Stimulated activated CD4-positive, alpha-beta T cell treated with anti-CD3 and anti-CD28 coated beads, TNF-alpha, amount 100 ng/mL, for 24 hours (primary cell): ENCODE results near the gene SEMA6A.

Experiments
- DNase-seq, 3 experiments: peaks; one replicate each; pipeline ENCODE4 v3.0.0-alpha.2; 2020; ENCODE audit warnings: low read depth in 3 of 3

The SEMA6A gene

DNA sequence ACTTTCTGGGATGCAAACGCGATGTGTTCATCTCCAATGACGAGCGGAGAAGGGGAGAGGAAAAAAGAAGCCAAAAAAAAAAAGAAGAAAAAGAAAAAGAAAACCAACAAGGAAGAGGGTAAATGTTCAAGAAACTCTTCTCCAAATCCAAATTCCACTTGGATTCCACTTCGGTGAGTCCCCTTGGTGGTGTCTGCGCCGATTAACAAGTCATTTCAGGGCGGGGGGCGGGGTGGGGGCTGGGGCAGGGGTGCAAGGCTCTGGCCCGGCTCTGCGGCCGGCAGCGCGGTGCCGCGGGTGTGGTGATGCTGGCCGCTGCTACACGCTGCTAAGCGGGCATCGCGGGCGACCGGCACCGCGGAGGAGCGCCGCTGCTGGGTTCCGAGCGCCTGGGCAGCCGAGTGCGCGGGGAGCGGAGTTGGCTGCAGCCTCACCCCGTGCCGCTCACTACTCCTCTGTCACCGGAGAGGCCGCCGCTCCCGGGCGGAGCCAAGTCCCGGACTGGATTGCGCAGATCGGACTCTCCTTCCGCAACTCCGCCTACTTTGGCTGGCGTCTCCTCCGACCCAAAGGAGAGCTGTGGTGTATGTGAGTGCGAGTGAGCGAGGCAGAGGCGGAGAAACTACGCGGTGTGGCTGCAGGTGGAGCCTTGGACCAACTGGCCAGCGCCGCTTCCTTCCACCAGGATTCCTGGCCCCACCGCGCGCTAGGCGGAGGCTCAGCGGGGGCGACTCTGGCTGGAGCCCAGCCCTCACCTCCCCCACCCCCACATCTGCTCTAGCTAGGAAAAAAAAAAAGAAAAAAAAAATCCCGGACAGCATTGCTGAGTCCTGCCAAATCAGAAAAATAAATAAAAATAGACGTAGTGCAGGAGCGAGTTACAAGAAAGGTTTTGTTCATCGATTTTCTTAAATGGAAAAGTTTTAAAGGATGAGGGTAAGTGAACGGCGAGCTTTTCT is at the start of gene SEMA6A:
SEMA6A (minus strand) TSS at position 457 of the 959 bp plus-strand sequence. CDS start 69,879 bp downstream, outside the sequence.
- DNase-seq = peak; percentile 9 to 74 (median 29)

DNA sequence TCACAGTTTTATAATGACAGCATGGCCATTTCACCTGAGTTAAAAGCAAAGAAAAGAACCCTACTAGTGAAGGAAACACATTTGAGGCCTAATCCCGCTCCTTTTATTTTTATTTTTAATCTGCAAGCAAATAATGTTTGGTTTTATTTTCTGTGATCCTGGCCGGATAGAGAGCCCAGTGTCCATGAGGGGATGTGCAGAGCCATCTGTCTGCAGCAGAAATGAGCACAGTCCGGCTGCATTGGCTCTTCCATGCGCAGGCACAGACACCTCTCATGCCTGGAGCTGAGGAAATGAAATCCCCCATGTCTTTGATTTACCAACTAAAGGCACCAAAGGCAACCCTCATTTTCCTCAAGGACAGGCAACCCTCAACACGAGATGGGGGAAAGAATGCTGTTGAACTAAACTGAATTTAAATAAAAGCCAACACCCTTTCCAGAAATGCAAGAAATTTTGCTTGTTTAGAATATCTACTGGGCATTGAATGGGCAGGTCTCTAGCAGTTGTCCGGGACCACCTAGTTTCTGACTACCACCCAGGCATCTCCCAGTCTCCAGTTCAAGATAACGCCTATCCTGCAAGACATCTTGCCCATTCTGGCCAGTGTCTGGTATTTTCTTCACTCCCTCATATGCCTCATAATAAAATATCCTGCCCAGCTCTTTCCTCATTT is 47.9 kb upstream of the SEMA6A start:
- DNase-seq = no peak

DNA sequence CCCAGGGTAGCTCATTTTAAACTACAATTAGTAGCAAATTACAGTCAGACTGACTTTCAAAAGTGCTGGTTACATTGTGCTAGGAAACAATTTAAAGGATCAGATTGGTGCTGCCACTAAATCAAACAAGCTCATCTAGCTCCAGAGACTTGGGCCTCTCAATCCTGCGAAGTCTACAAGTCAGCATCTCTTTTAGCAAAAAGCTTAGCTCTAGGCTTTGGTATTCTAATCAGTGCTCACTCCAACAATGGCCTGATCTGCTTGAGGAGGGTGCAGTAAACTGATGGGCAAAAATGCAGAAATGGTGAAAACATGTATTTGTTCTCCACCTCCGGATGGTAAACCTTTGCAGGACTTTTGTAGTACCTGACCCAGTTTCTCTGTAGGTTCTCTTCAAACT is 47.0 kb upstream of the SEMA6A start:
- DNase-seq = no peak

DNA sequence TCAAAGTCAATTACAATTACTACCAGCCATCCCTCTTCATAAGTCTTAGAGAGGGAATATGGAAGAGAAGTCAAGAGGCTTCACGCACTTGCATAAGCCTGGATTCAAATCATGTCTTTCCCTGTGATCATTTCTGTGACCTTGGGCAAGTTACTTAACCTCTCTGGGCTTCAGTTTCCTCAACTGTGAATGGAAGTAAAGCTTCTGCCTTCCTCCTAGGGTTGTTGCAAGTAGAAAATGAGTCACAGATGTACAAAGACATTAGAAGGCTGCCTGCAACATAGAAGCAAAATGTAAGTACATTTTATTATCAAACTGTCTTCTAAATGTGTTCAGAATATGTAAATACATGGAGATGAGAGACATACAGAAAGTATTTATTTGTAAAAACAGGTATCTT is 42.3 kb upstream of the SEMA6A start:
- no peak for DNase-seq

- no peak for DNase-seq
Measured at GRCh38 chr5:116614603-116614920, 39.9 kb upstream of the SEMA6A start.

DNA sequence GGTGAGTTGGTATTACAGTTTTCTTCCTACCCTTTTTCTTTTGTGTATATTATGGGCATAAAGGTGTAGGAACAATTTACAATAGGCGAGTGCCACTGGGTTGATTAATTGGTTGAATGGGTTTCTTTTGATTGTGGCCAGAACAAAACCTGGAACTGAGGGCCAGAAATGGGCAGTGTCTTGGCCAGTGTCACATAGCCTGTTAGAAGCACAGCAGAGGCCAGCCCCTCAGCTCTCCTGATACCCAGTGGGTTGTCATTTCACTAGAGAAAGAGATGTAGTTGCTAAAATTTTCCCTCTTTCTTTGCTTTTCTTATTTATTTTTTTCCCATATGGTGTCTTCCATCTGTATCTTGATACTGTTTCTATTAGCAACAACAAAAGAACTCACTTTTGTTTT is 38.8 kb upstream of the SEMA6A start:
- DNase-seq = no peak

DNA sequence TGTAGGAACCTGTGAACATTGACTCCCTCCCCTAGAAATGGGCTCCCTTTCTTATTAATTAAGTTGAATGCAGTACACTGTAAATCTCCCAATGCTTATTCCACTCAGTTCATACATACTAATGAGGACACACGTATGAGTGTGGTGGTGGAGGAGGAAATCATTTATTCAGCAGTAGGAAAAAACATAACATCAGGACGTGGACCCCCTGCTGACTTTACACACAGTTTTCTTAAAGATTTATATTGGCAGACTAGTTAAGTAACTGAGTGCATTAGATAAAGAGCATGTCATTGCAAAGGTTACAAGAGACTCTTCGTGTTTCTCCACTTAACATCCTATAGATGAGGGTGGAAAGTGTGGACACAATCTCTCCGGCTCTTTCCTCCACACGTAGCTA is 37.8 kb upstream of the SEMA6A start:
- no peak for DNase-seq

- no peak for DNase-seq
Measured at GRCh38 chr5:116605310-116606070, 30.9 kb upstream of the SEMA6A start.

GRCh38 chr5:116604805-116605204 is 30.2 kb upstream of the SEMA6A start:
- DNase-seq = no peak

- no peak for DNase-seq
Measured at GRCh38 chr5:116600876-116601275, 26.3 kb upstream of the SEMA6A start.

GRCh38 chr5:116598911-116599310 is 24.3 kb upstream of the SEMA6A start:
- no peak for DNase-seq

GRCh38 chr5:116595498-116595897 is 20.9 kb upstream of the SEMA6A start:
- no peak for DNase-seq

DNA sequence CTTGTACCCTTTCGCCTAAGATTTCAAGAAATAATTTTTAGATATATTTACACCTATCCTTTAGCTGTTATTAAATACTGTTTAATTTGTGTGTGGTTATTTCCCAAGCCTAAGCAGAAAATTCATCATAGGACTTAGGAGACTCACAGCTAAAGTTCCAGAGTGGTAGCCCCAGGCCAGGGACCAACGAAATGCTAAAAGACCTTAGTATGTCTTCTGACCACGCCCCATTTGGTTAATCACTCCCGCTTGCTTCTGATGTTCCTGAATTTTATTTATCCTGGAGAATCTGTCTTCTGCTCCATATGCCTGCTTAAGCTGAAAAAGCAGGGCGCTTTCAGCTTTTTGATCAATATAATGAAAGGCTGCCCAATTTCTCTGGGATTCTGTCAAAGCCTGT is 18.7 kb upstream of the SEMA6A start:
- DNase-seq = no peak

DNA sequence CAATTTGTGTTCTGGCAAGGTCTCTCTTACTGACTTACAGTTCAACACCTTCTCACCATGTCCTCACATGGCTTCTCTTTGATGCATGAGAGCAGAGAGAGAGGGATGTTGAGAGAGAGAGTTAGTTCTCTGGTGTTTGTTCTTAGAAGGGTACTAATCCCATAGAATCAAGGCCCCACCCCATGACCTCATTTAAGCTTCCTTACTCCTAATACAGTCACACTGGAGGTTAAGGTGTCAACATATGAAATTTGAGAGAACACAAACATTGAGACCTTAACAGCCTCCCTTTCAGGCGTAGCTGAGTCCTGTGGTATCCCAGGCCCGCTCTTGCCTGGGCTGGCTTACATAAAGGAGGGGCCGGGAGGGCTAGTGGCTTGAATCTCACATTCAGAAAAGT is 10.6 kb upstream of the SEMA6A start:
- DNase-seq = no peak

- DNase-seq = no peak
Measured at GRCh38 chr5:116583862-116584222, 9.2 kb upstream of the SEMA6A start.

- no peak for DNase-seq
Measured at GRCh38 chr5:116583085-116583861, 8.7 kb upstream of the SEMA6A start.

GRCh38 chr5:116581910-116582309 is 7.3 kb upstream of the SEMA6A start:
- no peak for DNase-seq

- DNase-seq = no peak
Measured at GRCh38 chr5:116579144-116579543, 4.5 kb upstream of the SEMA6A start.

DNA sequence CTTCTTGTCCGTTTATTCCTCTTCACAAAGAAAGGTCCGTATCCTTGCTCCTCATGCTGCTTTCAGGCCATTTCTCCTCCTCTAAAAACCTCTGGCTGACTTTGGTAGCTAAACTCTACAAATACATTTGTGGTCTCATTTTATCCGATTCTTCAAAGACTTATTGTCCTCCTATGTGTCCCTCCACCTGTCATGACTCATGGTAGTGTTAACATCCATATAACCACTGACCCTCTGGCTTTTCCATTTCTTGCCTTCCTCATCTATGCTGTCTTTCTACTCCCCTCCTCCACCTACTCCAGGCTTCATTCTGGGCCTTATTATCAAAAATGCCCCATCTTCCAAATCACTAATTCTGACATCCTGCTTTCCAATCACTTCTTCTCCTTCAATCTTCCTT is 4.1 kb upstream of the SEMA6A start:
- no peak for DNase-seq

DNA sequence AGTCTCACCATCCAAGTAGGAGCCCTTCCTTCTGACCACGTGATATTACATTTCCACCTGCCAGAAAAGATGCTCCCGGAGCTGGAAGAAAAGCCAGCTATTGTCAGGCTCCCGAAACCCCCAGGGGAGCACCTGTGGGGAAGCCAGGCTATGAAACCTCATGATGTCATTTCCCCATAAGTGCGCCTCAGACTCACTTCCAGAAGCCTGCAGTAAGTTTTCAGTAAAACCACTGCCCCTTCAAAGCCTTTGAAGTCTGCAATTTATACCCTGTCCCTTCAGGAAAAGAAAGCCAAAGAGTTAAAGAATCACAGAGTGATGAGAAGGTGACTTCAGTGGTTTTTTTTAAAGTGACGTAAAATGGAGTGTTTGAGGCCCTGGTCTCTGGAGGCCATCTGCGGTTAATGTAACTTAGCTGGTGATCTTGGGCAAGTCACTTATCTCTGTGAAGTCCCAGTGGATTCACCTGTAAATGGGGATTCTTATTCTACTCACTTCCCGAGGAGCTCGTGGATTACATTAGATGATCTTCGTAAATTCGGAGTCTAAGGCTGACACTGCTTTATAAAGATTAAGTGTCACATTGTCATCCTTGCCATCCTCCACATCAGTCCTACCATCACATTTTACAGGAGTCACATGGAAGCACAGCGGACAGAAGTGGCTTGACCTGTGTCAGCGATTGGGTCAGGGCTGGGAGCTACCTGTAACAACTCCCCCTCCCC is 2.6 kb upstream of the SEMA6A start:
- no peak for DNase-seq
